GM12873 (cell line): ENCODE results near the gene NDFIP1.

Experiments
- CTCF ChIP-seq: IDR thresholded peaks from 2 replicates; pipeline ENCODE4 v1.5.1; 2012; ENCODE audit warnings: low read depth, mild to moderate bottlenecking, moderate library complexity, low read length, control low read depth; ENCODE audit not compliant: insufficient read depth; ENCODE audit errors: missing control alignments

The NDFIP1 gene

GRCh38 chr5:142102980-142103740, 5.4 kb upstream of the NDFIP1 start:
- no peak for TF ChIP-seq CTCF

- no peak for TF ChIP-seq CTCF
Observed at GRCh38 chr5:142104491-142104890, 4.1 kb upstream of the NDFIP1 start.

GRCh38 chr5:142106061-142106460, 2.5 kb upstream of the NDFIP1 start:
- TF ChIP-seq CTCF = no peak

- TF ChIP-seq CTCF = no peak
Observed at GRCh38 chr5:142107036-142107735, 1.4 kb upstream of the NDFIP1 start.

- TF ChIP-seq CTCF = no peak
Observed at GRCh38 chr5:142107736-142108431, 695 bp upstream of the NDFIP1 start.

GRCh38 chr5:142109331-142110045, 909 bp downstream of the NDFIP1 start:
- no peak for TF ChIP-seq CTCF

GRCh38 chr5:142110046-142110531, 1.5 kb downstream of the NDFIP1 start:
- no peak for TF ChIP-seq CTCF
